Omental fat pad (tissue), 4 donors: ENCODE data around the gene RNF5. TPM values are rescaled to one million over a fixed set of nuclear protein-coding genes. Genes with fewer than 3 reads are reported as not detected.
"Not testable (repeated sequence)": the region's sequence is repeated elsewhere in the genome, so short reads cannot be mapped to it uniquely, and the experiment has no call there.

ENCODE experiments used
- ATAC-seq: fragments of 150-250 bp; one replicate; pipeline ENCODE4 v1.9.1; 2016; ENCODE audit warnings: mild to moderate bottlenecking, moderate library complexity; ENCODE audit not compliant: low FRiP score
- DNase-seq: peaks from one replicate; pipeline ENCODE4 v3.0.0-alpha.2; 2019; ENCODE audit warnings: low spot score
- total RNA-seq, 4 donors: library from RNA; depleted of rRNA; stranded (reverse); fragments of >200 nt; gene quantifications; one replicate each; pipeline ENCODE4 v1.1.0, GENCODE V29; 2016
- TF ChIP-seq, protein P1 (sequence below), 3 donors: fragments of 450-650 bp; IDR thresholded peaks; one replicate each; pipeline ENCODE4 v1.5.1; 2016 to 2017; ENCODE audit warnings: antibody characterized with exemption in 3 of 3, mild to moderate bottlenecking in 3 of 3, moderate library complexity in 2 of 3

RNF5 gene
- total RNA-seq, 4 donors from 2014 or later: 35.1 to 59.1 (median 50.6) TPM

DNA sequence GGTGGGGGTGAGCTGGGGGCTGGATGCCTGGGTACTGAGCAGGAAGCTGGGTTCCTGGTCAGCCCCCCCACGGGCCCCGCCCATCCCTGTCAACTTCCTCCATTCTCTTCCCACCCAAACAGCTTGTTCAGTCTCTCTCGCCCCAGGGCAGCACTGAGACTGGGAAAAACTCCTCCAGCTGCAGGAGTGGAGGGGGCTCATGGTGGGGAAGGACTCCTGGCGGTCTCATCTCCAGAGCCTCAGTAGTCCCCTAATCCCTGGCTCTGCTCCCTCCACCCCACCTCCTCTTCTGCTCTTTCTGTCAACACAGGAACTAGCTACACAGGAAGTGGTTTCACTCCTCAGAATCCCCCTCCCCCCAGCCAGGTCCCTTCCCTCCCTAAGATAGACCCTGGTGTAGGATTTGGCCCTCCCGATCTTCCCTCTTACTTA, 14.4 kb downstream of the RNF5 start, which contains the start of gene GPSM3:
GPSM3 (minus strand) TSS at position 36 of the 432 bp plus-strand sequence. CDS start 130 bp downstream, outside the sequence.
- DNase-seq (no peak), ATAC-seq (no peak)
- TF ChIP-seq, protein P1, sequence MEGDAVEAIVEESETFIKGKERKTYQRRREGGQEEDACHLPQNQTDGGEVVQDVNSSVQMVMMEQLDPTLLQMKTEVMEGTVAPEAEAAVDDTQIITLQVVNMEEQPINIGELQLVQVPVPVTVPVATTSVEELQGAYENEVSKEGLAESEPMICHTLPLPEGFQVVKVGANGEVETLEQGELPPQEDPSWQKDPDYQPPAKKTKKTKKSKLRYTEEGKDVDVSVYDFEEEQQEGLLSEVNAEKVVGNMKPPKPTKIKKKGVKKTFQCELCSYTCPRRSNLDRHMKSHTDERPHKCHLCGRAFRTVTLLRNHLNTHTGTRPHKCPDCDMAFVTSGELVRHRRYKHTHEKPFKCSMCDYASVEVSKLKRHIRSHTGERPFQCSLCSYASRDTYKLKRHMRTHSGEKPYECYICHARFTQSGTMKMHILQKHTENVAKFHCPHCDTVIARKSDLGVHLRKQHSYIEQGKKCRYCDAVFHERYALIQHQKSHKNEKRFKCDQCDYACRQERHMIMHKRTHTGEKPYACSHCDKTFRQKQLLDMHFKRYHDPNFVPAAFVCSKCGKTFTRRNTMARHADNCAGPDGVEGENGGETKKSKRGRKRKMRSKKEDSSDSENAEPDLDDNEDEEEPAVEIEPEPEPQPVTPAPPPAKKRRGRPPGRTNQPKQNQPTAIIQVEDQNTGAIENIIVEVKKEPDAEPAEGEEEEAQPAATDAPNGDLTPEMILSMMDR (IDR thresholded peaks at IDR 0.05): no peak

- not testable (repeated sequence) for ATAC-seq, DNase-seq
Measured at GRCh38 chr6:32193096-32193495, 14.9 kb downstream of the RNF5 start.

- ATAC-seq: no peak
- DNase-seq: no peak
- TF ChIP-seq, protein P1 (IDR thresholded peaks at IDR 0.05): no peak
Measured at GRCh38 chr6:32194388-32194787, 16.2 kb downstream of the RNF5 start.

GRCh38 chr6:32194825-32195651, 16.8 kb downstream of the RNF5 start:
- TF ChIP-seq, protein P1 (IDR thresholded peaks at IDR 0.05): peak in 1 of 3 donors; percentile 27
- ATAC-seq (no peak), DNase-seq (no peak)

DNA sequence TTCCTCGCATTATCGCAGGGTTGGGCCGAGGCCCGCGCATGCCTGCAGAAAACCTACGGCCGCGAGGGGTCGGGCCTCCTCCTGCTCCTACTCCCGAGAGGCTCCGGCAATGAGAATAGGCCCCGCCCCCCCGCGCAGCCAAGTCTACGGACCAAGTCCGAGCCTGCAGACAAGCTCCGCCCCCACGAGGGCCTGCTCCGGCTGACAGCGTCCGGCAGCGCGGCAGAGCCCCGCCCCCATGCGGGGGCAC, 17.4 kb downstream of the RNF5 start:
- ATAC-seq (peak; percentile 94), DNase-seq (peak; percentile 100)
- TF ChIP-seq, protein P1 (IDR thresholded peaks at IDR 0.05): no peak

DNA sequence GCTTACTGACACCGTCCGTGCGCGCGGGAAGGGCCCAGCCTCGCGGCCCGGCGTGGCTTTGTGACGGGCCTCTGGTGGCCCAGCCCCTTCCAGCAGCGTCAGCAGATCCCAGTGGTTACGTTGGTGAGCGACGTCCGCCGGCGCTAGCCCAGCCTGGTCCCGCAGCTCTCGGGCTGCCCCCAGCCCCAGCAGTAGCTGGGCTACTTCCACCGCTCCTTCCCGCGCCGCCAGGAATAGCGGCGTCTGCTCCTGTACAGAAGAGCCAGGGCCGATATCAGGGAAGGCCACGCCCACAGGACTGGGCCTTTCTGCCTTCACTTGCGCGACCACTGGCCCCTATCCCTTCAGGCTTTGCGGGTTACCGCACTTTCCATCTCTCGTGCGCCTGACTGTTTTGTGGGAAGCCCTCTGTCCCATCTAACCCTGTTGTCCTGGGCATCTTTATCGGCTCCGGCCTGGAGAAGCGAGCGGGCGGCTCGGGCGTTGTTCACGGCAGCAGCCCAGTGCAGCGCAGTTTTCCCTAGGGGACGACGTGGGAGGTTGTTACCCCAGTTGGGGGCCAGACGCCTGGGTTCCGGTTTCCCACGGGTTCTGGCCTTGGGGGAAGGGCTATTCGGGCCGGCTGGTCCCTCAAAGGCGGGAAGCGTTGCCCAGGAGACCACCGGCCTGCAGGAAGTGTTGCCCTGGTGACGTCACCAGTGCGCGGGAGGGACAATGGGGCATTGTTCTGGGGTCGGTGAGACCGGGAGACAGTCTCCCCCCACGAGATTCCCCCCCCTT, 17.9 kb downstream of the RNF5 start:
- DNase-seq (peak; percentile 86), ATAC-seq (peak; percentile 19)
- TF ChIP-seq, protein P1 (IDR thresholded peaks at IDR 0.05): no peak

DNA sequence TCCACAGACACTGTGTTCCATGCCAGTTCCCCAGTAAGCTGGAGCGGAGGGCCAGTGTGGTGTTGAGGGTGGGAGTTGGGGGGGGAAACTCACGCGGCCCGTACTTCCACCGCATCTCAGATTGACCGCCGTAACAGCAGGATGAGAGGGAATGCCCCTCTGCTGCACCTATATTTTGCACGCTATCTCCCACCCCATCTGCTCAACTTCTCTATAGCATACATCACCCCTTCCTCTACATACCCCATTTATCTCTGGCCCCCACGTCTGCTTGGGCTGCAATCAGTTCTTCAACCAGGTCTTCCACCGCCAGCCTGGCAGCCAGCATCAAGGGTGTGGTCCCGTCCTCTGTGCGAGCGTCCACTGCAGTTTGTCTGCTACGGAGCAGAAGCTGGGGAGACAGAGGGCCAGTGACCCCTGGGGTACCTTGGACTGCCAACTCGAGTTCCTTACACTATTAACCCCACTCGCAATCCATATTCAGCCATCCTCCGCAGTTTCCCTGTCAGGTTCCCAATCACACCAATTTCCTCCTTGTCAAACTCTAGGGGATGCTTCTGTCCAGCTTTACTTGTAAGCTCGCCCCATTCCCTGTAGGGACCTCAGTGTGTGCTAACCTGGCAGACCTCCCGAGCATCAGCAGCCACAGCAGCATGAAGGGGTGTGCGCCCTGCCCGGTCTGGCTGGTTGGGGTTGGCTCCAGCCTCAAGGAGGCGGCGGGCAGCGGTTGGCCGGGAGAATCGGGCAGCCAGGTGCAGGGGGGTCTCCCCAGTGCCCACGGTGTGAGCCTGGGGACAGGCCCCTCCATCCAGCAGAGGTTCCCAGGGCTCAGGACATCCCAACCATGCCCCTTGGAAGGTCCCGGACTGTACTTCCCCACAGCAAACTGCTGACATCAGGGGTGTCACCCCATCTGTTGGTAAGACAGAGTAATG, 18.7 kb downstream of the RNF5 start:
- DNase-seq (no peak), ATAC-seq (no peak)
- TF ChIP-seq, protein P1 (IDR thresholded peaks at IDR 0.05): no peak
